NCI-H2196 treated with DMSO at 0.1 percent for 48 hours (cell line): ENCODE results near the gene ASPDH.

Experiments
- DNase-seq: peaks from one replicate; lab custom pipeline; 2025; ENCODE audit not compliant: unreplicated experiment; lab: John Stamatoyannopoulos, UW

The ASPDH gene

DNA sequence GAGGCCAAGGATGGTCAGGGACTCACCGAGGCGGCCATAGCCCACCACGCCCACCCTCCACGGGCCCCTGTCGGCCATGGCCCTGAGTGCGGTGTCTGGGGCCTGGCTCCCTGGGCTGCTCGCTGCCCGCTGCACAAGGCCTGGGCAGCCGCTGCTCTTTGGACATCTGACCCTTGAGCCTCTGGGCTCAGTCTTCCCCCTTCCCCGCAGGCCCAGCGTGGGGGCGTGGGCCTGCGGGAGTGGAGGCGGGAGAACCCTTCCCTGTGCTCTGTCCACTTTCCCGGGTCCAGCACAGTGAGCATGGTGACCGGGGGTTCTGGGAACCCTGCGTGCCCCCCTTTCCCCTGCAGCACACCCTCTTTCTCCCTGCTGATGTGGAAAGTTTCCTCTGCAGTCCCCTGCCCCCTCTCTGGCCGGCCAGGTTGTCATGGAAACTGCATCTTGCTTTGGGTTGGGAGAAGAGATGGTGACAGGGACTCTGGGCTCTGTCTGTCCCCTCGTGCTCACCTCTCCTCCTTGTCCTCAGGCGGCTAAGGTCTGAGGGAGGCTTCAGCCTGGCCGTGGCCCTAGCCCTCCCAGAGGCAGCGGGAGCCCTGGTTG is at the start of gene ASPDH:
TSS of gene ASPDH (minus strand) at position 168 of the 600 bp plus-strand sequence. CDS start at position 78, 90 bp downstream.
- no peak for DNase-seq

DNA sequence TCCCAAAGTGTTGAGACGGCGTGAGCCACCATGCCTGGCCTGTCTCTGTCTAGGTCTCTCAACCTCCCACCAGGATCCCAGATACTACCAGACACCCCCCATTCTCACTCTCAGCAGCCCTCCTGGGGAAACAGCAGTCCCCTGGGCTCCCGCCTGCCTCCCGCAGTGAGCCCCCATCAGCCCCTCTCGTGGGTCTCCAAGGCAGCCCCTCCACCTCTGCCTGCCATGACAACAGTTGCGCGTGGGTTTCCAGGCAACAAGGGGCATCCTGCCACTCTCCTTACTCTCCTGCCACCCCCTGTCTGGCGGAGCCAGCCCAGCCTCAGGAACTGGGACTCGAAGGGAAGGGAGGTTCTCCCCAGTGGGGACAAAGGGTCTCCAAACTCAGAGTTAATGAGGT is 49.3 kb upstream of the ASPDH start:
- no peak for DNase-seq

GRCh38 chr19:50562329-50562728 is 48.6 kb upstream of the ASPDH start:
- DNase-seq, result no peak

GRCh38 chr19:50559636-50560035 is 45.9 kb upstream of the ASPDH start:
- no peak for DNase-seq

GRCh38 chr19:50558449-50558848 is 44.7 kb upstream of the ASPDH start:
- DNase-seq, result no peak

DNA sequence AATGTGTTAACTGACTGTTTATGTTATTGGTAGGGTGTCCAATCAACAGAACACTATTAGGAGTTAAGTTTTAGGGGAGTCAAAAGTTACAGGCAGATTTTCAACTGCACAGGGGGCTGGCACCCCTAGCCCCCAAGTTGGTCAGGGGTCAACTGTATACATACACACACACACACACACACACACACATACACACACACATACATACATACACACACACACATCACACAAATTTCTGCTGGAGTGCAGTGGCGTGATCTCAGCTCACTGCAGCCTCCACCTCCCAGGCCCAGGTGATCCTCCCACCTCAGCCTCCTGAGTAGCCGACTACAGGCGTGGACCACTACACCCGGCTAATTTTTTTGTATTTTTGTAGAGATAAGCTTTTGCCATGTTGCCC is 44.3 kb upstream of the ASPDH start:
- DNase-seq, result no peak

DNA sequence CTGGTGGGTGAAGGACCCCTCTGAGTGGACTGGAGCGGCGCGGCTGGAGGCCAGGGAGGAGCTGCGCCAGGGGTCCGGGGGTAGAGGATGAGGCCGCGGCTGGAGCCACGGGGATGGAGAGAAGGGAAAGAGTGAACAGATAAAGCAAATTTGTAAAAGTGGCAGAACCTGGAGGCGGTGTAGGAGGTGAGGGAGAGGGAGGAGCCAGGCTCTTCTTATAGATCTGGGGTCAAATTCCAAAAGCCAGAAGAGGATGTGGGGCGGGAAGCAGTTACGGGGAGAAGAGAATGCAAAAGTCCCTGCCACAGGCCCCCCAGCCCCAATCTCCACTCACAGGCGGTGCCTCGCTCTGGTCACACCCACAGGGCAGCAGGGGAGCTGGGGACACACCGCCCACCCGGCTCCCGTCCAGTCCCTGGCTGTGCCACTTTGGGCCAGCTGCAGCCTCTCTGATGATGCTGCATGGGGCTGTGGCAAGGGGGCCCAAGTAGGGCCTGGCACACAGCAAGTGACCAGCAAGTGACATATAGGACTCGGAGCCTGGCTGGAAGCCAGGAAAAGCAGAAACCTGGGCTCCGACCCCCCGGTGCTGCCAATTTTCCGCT is 43.4 kb upstream of the ASPDH start:
- no peak for DNase-seq

DNA sequence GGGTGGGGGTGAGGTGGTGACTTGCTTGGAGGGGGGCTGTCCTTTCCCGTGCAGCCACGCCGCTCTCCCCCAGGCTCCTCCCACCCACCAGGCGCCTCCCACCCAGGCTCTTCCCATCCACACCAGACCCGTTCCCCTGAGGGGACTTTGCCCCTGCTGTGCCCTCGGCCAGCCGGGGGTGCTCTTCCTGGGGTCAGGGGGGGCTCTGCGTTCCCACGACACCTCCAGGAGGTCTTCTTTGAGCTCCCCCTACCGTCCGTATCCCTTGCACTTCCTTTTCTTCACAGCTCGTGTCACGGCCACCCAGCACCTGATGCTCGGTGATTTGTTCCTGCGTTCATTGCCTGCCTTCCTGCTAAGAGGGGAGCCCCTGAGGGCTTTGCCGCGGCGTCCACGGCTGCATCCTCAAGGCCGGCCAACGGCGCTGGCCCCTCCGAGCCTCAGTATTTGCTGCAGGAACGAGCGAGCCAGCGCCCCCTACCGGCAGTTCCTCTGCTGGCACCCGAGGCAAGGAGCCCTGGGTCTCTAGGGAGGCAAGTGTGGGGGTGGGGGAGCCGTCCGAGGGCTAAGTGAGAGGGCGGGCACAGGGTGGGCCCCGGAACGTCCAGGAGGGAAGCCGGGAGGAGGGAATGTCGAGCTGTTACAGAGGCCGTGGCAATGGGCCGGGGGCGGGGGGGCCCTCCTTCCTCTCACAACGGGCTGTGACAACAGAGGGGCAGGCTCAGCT is 42.7 kb upstream of the ASPDH start:
- peak; percentile 68 for DNase-seq

DNA sequence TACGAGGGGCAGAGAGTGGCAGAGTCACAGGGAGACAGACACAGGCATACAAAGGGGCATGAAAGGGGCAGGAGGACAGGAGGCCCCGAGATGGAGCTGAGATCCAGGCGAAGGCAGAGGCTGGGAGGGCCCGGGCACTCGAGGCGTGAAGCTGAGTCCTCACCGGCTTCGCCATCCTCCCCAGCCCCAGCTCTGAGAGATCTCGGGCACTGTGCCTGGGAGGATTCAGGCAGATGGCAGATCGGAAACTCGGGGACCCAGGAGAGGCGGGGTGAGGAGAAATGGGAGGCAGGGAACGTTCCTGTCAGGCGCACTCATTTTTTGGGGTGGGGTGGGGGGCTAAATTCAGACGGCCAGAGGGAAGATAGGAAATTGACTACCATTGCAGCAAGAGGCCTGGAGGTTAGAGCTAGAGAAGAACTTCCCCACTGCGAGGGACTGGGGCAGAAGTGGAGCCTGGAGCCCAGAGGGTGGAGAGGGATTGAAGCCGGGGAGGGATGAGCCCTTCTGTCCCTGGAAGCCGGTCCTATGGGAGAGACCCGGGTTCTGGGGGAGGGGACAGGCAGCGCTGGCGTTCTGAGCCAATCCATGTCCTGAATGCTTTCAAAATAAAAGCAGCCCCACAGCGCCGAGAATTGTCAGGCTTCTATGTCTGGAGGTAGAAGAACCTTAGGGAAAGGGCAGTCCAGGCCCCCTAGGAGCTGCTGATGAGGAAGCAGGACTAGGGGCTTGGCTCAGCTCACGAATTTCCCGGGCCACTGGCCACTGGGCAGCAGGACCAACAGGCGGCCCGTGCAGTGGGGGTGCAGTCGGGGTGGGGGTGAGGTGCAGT is 42.0 kb upstream of the ASPDH start:
- DNase-seq, result no peak

- DNase-seq, result no peak
These were observed 41.3 kb upstream of the ASPDH start for GRCh38 chr19:50555033-50555432.

DNA sequence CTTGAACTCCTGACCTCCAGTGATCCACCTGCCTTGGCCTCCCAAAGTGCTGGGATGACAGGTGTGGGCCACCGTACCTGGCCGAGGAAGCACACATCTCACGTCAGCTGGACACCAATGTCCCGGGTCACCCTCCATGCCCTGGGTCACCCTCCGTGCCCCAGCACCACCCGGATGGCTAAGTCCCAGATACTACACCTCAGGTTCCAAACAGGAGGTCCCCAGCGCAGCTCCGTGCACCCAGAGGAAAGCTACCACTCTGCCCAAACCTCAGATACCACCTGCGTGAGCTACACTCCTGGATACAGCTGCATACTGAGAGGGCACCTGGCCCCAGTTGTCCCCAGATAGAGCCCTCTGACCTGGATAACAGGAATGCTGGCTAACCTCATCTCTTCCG is 40.5 kb upstream of the ASPDH start:
- no peak for DNase-seq

DNA sequence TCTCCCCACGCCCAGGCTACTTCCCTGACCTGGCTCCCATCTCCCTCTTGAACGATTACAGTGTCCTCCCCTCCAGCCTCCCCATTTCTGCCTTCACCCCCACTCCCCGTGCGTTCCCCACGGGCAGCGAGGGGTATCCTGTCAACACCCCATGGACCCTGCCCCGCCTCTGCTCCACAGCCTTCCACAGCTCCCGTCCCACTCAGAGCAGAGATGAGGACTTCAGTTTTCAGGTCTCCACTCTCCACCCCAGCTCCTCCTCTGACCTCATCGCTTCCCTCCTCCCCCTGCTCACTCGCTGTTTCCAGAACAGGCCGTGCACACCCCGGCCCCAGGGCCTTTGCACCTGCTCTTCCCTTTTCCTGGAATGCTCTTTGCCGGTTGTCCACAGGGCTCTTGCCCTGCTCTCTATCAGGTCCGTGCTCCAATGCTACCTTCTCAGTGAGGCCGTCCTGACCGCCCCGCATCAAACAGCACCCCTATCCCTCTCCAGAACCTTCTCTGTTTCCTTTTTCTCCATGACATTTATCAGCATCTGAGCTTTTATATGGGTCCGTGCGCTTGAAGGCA is 39.5 kb upstream of the ASPDH start:
- no peak for DNase-seq

GRCh38 chr19:50552540-50552939 is 38.8 kb upstream of the ASPDH start:
- no peak for DNase-seq

GRCh38 chr19:50551715-50552187 is 38.0 kb upstream of the ASPDH start:
- DNase-seq, result no peak

- DNase-seq, result no peak
These were observed 37.5 kb upstream of the ASPDH start for GRCh38 chr19:50551034-50551714.

- DNase-seq, result no peak
These were observed 36.9 kb upstream of the ASPDH start for GRCh38 chr19:50550594-50550966.

- no peak for DNase-seq
These were observed 36.3 kb upstream of the ASPDH start for GRCh38 chr19:50549927-50550593.

DNA sequence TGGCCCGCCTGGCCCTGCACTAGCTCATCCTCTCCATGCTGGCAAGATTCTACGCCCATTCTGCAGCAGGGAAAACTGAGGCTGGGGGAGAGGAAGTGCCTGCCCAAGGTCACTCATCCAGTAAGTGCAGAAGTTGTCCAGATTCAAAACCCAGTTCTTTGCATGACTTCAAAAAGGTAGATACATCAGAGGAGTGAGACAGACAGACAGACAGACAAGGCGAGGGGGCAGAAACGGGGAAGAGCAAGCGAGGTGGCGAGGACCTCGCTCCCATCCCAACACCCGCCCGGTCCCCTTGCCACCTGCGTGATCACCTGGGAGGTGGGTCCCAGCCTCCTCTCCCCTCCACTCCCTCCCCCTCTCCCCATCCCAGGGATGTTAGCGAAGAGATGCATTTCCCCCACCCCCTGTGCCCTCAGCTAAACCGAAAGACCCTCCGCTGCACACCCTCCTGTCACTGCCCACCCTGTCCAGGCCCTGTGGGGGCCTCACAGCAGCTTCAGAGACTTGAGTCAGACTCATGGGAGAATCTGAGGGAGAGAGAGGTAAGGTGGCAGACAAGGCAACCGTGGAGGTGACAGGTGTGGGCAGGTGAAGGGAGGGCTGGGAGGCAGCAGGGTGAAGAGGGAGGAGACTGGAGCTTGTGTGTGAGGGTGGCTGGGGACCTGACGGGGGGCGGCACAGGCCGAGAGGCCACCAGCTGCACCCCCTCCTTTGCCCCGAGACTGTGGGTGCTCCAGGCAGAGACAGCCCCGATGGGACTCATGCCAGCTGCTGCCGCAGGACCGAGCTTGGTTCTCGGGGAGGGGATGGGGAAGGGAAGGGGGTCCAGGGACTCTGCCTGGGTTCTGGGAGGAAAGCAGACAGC is 35.6 kb upstream of the ASPDH start:
- DNase-seq, result no peak
